HG03159 (cell line): ENCODE measurements around the gene RNASE9.
"Not testable (repeated sequence)": the region's sequence is repeated elsewhere in the genome, so short reads cannot be mapped to it uniquely, and the experiment has no call there.

ENCODE experiments used
- ATAC-seq: cut with Tn5 transposase; IDR thresholded peaks from one replicate; pipeline ENCODE4 v1.9.1; 2021; ENCODE audit warnings: mild to moderate bottlenecking, moderate library complexity; ENCODE audit not compliant: unreplicated experiment

The RNASE9 gene

DNA sequence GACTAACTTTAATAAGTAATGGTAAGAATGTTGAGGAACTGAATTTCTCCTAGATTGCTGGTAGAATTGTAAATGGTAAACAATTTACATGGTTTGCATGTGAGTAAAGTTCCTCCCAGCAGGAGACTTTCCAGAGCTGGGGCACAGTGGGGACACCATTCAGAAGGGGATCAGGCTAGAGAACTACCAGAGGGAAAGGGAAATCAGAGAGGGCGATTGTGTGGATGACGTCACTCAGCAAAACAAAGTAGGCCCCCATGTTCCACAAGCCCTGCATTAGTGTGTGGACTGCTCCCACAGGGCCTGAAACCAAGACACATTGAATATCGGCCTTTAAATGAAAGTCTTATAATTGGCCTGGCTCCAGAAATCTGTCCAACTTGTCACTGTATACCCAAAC, 17.5 kb upstream of the RNASE9 start:
- no peak for ATAC-seq

DNA sequence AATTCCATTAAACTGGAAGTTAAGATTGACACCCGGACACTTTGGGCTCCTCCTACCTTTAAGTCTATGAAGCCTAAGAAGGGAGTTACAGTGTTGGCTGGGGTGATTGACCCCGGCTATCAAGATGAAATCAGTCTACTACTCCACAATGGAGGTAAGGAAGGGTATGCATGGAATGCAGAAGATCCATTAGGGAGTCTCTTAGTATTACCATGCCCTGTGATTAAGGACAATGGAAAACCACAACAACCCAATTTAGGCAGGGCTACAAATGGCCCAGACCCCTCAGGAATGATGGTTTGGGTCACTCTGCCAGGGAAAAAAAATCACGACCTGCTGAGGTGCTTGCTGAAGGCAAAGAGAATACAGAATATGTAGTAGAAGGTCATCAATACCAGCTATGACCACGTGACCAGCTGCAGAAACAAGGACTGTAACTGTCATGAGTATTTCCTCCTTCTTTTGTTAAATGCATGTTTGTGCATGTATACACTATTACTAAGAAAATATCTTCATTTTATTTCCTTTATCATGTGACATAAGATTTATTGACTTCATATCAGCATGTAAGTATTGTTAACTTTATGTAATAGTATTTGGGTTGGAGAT, 11.6 kb upstream of the RNASE9 start:
- ATAC-seq, result not testable (repeated sequence)

DNA sequence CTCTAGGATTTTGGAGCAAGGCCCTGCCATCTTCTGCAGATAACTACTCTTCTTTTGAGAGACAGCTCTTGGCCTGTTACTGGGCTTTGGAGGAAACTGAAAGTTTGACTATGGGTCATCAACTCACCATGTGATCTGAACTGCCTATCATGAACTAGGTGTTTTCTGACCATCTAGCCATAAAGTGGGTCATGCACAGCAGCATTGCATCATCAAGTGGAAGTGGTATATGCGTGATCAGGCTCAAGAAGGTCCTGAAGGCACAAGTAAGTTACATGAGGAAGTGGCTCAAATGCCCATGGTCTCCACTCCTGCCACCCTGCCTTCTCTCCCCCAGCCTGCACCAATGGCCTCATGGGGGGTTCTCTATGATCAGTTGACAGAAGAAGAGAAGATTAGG, 9.9 kb upstream of the RNASE9 start:
- not testable (repeated sequence) for ATAC-seq

DNA sequence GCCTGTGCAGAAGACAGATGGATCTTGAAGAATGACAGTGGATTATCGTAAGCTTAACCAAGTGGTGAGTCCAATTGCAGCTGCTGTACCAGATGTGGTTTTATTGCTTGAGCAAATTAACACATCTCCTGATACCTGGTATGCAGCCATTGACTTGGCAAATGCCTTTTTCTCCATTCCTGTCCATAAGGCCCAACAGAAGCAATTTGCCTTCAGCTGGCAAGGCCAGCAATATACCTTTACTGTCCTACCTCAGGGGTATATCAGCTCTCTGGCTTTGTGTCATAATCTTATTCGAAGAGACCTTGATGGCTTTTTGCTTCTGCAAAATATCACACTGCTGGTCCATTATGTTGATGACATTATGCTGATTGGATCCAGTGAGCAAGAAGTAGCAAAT, 9.0 kb upstream of the RNASE9 start:
- not testable (repeated sequence) for ATAC-seq

DNA sequence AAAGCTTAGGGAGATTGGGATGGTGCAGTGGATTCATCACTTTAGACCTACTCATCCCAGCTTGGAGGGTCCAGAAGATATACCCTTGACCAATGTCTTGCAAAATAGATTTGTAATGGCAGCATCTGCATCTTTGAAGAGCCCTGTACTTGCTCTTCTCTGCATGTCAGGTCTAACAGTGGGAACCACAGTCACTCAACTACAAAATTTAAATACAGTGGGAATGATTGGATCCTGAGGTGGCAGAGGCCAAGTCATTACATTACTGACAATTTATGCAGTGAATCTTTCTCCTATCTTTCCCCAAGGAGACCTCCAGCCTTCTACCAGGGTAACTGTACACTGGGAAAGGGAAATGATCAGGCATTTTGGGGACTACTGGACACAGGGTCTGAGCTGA, 8.2 kb upstream of the RNASE9 start:
- no peak for ATAC-seq

DNA sequence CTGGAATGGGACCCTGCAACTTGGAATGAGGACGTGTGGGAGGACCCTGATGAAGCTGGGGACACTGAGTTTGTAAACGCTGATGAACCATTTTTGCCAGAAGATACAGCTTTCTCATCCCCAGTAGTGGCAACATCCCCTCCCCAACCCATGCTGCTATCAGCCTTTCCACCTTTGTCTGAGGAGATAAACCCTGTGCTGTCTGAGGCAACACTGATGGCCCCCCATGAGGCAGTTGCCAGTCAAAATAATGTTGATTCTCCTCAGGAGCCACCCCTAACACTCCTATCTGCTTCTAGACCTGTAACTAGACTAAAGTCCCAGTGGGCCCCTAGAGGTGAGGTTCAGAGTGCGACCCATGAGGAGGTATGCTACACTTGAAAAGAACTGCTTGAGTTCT, 7.5 kb upstream of the RNASE9 start:
- ATAC-seq, result no peak

DNA sequence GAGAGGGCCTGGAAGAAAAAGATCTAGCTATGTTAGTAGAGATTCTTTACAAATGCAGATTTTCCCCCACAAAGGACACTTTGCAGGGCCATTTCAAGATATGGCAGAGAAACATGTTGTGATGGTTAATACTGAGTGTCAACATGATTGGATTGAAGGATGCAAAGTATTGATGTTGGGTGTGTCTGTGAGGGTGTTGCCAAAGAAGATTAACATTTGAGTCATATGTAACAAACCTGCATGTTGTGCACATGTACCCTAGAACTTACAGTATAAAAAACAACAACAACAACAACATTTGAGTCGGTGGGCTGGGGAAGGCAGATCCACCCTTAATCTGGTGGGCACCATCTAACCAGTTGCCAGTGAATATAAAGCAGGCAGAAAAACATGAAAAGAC, 6.4 kb upstream of the RNASE9 start:
- not testable (repeated sequence) for ATAC-seq

DNA sequence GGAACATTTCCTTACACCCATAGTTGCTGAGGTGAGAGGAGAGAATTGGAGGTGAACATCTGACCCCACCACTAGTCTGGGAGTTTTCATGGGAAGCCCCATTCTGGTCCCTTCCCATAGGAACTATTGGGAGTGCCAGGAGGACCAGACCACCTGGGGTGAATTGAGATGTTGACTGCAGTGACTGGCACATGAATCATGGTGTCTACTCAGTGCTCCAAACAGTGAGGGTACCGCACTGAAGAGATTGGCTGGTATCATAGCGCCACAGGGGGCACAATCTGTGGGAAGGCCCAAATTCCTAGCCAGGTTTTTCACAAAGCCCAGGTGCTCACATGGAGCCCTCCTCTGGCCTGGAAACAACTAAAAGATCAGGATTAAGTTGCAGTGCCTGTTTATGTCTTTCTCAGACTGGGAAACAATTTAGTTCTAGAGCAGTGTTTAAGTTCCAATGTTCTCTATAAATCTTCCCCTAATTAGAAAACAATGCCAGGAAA, 3.7 kb upstream of the RNASE9 start:
- no peak for ATAC-seq

DNA sequence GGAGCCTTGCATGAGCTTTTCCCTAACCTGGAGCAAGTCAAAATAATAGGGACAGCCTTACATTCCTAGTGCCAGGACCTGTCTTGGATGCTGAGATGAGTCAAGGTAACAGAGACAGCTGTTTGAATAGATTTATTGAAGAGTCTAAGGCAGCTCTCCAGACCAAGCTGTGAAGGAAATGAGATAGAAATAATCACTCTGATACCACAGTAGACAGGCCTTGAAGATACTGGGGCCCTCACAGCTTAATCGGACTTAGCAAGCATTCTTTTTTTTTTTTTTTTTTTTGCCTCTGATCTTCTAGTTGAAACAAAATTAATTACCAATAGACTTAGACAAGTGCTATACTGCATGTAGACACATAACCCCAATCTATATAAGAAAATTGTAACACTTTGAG, 3.1 kb upstream of the RNASE9 start:
- ATAC-seq, result no peak

DNA sequence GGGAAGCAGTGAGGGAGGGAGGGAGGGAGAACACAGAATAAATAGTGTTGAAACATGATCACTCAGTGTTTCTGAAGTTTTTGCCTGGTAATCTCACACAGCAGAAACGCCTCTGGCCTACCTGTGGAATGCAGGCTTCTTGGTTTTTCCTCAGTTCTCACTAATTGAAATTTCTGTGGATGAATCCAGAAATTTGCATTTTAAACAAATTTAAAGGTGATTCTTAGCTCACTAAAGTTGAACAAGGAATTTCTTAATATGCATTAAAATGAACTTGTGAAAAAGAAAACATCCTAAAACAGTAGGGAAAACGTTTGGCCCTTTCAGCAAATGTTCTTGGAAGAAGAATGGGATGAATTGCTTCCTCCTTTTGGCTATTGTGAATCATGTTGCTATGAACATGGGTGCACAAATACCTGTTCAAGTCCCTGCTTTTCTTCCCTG, 1.4 kb downstream of the RNASE9 start:
- no peak for ATAC-seq

DNA sequence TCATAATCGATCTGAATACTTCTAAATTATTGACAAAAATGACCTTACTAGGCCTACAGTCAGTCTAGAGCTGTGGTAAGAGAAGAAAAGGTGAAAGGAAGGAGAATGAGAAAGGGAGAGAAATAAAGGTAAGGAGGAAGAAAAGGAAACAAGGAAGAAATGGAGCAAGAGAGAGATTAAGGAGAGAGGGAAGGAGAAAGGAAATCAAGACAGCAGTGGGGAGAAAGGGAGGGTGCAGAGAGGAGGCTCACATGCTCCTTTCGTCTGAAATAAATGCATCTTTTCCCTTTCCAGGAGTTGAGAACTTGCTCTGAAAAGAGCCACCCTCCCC, 3.7 kb downstream of the RNASE9 start:
- ATAC-seq, result no peak

DNA sequence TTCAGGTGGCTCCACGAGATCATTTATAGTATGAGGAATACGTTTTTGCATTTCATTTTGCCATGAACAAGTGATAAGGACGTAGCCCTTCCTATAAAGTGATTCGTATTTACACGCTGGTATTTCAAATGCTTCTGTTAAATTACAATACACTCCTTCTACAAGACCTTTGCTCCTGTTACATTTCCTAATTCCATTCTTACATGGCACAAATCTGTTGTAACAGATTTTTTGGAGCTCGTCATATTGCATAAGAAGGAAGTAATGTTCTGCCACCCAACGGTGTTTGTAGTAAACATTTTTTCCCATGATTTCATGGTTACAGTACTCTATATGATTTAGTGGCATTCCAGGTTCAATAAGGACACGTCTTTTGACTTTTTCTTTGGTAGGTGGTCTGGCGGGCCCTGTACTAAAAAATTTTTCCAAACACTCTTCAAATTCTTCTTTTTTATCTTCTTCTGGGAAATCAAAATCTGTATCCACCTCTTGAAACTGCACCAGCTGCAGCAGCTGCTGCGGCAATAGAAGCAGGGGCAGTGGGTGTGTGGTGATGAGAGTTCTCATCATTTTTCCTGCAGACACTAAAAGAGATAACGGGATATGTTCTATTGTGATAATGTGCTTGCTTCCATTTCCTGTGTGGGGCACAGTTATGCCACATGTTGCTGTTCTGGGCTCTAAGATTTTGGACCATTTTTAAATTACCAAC, 4.2 kb downstream of the RNASE9 start:
- ATAC-seq, result no peak

DNA sequence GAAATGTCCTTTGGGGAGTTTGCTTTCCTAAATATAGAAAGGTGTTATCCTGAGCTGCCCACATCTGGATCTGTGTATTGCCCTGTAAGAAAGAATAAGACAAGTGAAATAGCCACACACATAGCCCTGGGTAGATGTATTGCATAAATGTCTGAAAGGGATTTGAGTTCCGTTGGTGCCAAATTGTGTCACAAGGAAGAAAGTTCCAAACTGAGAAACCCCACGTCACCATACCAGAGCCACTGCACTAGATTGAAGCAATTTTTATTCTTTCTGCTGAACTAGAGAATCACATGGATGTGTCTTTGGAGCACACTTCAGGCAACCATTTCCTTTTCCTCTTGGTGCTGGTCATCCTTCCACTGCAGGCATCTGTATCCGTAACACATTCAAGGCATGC, 5.0 kb downstream of the RNASE9 start:
- ATAC-seq, result no peak

DNA sequence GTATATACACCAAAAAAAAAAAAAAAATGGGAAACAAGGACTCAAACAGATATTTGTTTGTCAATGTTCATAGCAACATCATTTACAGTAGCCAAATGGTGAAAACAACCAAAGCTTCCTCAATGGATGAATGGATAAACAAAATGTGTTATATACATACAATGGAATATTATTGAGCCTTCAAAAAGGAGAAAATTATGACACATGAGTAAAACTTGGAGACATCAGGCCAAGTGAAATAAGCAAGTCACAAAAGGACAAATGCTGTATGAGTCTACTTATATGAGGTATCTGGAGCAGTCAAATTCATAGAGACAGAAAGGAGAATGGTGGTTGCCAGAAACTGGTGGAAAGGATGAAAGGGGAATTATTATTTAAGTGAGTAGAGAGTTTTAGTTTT, 7.8 kb downstream of the RNASE9 start:
- ATAC-seq, result no peak

DNA sequence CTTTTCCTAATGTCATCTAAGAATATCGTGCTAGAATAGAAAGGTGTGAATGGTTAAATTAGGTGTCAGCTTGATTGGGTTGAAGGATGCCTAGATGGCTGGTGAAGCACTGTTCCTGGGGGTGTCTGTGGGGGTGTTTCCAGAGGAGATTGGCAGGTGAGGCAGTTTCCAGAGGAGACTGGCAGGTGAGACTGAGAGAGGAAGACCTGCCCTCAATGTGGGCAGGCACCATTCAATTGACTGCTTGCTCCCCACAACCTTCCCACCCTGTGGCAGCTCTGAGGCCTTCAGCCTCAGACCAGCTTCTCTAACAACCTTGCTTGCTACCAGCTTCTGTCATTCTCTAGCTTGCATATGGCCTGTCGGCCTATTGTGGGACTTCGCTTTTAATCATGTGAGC, 9.2 kb downstream of the RNASE9 start:
- no peak for ATAC-seq

DNA sequence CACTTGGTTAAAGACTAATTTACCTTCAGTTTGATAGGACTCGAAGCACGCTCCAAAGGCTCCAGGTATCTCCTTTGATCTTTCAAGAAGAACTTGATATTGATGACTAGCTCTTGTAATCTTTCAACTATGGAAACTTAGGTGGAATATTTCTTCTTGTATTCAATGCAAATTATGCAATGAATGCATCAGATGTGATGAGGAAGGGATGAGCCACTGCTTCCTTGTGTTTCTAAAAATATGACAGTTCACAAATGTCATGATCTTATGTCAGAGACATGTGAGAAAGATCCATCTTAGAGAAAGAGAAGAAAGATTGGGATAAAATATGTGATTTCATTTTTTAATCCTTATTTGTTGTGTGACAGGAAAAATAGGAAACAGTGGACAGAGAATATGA, 9.9 kb downstream of the RNASE9 start:
- no peak for ATAC-seq

DNA sequence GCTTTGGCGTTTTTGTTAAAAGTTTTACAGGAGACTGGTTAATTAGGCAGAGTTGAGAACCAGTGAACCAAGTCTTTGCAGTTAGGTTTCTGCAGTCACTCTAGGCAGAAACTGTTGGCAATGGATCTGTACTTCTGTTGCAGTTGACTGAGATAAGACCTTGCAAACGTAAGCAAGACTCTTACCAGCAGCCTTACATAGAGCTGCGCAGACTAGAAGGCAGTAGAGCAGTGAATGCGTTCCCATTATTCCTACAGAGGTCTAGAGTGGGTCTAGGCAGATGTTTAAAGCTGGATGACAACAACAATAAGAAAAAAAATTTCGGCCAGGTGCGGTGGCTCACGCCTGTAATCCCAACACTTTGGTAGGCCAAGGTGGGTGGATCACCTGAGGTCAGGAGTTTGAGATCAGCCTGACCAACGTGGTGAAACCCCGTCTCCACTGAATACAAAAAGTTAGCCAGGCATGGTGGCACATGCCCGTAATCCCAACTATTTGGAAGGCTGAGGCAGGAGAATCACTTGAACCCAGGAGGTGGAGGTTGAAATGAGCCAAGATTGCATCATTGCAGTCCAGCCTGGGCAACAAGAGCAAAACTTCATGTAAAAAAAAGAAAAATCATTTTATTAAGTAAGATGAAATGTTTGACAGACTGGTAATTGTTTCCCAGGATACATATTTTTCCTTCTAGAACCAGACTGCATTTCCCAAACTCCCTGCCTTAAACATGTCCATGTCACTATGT, 12.3 kb downstream of the RNASE9 start:
- ATAC-seq, result no peak

DNA sequence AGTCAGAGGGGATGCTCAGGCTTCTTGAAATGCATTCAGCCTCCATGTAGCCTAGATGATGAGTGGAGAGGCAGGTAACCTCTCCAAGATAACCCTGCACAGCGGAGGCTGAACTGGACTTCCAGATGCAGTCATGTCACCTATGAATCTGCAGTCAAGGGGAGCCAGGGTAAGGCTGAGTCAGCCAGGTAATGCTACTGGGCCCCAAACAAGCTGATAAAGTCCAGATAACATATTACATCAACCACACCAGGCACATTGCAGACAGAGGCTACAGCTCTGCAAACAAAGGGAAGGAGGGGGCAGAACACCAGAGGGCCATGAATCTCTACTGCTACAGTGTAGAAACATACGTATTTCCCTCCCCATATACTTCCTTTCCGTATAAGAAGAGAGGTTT, 14.0 kb downstream of the RNASE9 start:
- no peak for ATAC-seq

DNA sequence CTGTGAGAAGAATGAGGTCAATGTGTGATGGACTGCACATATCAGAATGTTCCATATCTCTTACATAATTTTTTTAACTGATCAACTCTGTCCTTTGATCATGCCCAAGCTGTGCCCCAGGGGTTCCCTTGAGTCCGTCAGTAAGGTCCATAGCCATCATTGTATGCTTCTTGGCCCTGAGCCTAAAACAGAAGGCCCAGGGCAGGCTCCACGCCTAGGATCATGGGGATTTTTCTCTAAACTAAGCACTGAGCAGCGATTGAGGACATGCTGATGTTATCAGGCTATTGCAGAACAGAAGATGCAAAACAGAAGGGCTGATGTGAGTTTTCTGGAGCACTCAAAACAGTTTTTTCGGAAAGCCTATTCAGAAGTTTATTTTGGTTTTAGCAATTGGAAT, 20.9 kb downstream of the RNASE9 start:
- ATAC-seq, result no peak

DNA sequence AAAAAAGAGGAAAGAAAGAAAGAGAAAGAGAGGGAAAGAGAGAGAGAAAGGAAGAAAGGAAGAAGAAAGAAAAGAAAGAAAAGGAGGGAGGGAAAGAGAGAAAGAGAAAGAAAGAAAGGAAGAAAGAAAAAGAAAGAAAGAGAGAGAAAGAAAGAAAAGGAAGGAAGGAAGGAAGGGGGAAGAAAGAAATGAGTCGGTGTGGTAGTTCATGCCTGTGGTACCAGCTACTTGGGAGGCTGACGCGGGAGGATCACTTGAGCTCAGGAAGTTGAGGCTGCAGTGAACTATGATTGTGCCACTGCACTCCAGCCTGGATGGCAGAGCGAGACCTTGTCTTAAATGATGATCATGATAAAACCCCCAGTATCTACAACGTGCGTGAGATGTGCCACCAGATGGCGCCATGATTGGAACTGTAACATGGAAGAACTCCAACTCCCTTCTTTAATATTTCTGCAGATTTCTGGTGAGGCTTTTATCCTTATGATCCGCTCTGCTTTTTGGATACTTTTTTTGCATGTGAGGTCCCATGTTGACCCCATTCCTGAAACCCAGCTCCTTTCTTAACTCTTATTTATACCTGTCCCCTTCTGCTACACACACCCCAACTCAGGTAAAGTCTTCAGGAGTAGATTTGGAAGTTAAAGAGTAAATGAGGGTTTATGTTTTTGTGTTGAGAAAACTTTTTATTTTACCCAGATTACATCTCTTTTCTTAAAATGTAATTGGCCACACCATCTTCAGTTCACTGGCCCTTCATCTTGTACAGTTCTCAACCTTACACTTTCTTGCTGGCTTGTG, 29.9 kb downstream of the RNASE9 start:
- peak; percentile 70 for ATAC-seq

DNA sequence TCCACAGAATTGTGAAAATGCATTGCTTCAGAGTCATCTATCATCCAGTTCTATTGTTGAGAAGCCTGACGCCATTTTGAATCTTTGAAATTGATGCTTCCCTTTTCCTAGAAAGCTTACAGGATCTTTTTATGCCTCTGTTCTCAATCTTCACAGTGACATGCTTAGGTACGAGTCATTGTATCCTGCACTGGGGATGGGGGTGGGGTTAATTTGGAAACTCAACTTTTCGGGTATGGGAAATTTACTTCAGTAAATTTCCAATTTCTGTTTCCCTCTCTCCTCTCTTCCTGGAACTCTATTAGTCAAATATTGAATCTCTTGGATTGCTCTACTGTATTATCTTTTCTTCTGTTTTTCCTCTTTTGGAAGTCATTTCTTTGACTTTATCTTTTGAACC, 31.0 kb downstream of the RNASE9 start:
- ATAC-seq, result no peak
